ENCODE measurements around the gene FIG4. TPM values are rescaled to one million over a fixed set of nuclear protein-coding genes. Genes with fewer than 3 reads are reported as not detected.

Gene FIG4
- total RNA-seq, 1 donor from 2014 or later: 15.4 TPM

DNA sequence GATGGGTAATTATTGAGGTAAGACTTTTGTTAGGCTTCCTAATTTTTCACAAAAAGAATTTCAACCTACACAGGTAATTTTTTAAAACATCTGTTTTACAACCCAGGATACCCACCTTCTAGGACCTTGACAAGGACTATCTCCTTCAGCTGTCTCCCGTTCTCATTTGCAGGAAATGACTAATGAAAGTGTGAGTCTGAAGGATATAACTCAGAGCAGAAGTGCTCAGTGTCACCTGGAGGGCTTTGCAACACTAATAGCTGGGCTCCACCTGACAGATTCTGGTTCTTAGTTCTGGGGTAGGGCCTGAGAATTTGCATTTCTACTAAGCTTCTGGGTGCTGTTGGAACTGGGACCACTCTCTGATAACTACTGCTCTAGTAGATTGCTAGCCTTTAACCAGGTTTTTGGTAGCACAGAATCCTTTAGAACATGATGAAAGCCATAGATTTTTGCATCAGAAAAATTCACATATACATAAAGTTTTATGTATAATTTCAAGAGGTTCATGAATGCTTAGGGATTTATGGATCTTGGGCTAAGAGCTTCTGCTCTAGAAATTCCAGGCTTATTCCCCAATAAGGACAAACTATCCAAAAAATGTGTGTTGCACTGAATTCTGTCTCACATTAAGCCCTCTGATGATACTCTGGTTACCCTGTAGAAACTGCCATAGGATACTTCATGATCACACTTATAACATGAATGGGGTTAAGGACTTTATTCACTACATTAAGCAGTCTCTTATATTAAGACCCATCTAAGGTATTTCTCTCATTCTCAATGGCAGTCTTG, 30.4 kb upstream of the FIG4 start:
- Mint-ChIP-seq H3K4me1 (ENCODE audit: low read depth, unreplicated experiment) (no peaks in the 10 kb centered on the region), H3K27ac (ENCODE audit: unreplicated experiment) (no peak overlapping the region), H3K9me3 (ENCODE audit: unreplicated experiment) (no peaks in the 10 kb centered on the region), H3K36me3 (ENCODE audit: unreplicated experiment) (no peaks in the 10 kb centered on the region), H3K4me3 (ENCODE audit: unreplicated experiment) (no peak overlapping the region), H3K27me3 (ENCODE audit: unreplicated experiment) (no peaks in the 10 kb centered on the region)
- TF ChIP-seq, protein P1, sequence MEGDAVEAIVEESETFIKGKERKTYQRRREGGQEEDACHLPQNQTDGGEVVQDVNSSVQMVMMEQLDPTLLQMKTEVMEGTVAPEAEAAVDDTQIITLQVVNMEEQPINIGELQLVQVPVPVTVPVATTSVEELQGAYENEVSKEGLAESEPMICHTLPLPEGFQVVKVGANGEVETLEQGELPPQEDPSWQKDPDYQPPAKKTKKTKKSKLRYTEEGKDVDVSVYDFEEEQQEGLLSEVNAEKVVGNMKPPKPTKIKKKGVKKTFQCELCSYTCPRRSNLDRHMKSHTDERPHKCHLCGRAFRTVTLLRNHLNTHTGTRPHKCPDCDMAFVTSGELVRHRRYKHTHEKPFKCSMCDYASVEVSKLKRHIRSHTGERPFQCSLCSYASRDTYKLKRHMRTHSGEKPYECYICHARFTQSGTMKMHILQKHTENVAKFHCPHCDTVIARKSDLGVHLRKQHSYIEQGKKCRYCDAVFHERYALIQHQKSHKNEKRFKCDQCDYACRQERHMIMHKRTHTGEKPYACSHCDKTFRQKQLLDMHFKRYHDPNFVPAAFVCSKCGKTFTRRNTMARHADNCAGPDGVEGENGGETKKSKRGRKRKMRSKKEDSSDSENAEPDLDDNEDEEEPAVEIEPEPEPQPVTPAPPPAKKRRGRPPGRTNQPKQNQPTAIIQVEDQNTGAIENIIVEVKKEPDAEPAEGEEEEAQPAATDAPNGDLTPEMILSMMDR (IDR thresholded peaks at IDR 0.05; ENCODE audit: partially characterized antibody, unreplicated experiment): no peak
- DNase-seq: no peak

DNA sequence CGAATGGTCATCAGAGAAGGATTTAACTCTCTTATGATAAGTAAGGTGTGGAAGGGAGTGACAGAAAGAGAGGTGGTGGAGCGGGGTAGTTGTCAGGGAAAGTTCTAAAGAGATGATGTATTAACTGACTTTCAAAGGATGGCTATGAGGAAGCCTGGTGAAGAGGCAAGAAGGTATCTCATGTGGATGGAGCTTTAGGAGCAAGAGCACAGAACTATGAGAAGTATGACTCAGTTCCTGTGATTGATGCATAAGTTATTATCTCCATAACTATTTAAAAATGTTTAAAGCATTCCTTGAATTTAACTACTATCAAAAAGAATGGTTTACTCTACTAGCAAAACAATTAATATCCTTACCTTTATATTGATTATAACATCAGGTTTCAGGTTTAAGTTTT, 28.9 kb upstream of the FIG4 start:
- Mint-ChIP-seq H3K9me3 (ENCODE audit: unreplicated experiment) (no peaks in the 10 kb centered on the region), H3K27me3 (ENCODE audit: unreplicated experiment) (no peaks in the 10 kb centered on the region), H3K4me3 (ENCODE audit: unreplicated experiment) (no peak overlapping the region), H3K27ac (ENCODE audit: unreplicated experiment) (no peak overlapping the region), H3K36me3 (ENCODE audit: unreplicated experiment) (no peaks in the 10 kb centered on the region), H3K4me1 (ENCODE audit: low read depth, unreplicated experiment) (no peaks in the 10 kb centered on the region)
- TF ChIP-seq, protein P1 (IDR thresholded peaks at IDR 0.05; ENCODE audit: partially characterized antibody, unreplicated experiment): no peak
- no peak for DNase-seq

DNA sequence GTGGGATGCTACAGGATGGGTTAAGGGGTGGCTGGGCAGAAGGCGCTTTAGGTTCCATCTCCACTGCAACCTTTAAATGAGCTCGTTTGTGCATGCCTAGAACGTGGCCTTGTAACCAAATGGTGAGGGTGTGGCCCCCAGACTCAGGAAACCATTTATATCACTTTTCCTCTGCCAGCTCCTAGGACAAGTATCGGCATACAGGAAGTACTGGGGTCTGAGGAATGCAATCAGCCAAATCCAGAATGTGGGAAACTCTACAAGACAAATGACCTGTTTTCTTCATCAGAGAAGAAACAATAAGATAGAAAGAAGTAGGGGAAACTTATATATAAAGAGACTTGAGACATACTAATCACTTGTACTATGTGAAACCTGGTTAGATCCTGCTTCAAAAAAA, 21.3 kb upstream of the FIG4 start:
- TF ChIP-seq, protein P1 (IDR thresholded peaks at IDR 0.05; ENCODE audit: partially characterized antibody, unreplicated experiment): no peak
- Mint-ChIP-seq H3K4me1 (ENCODE audit: low read depth, unreplicated experiment) (no peaks in the 10 kb centered on the region), H3K4me3 (ENCODE audit: unreplicated experiment) (no peak overlapping the region), H3K27me3 (ENCODE audit: unreplicated experiment) (no peaks in the 10 kb centered on the region), H3K27ac (ENCODE audit: unreplicated experiment) (no peak overlapping the region), H3K36me3 (ENCODE audit: unreplicated experiment) (no peaks in the 10 kb centered on the region), H3K9me3 (ENCODE audit: unreplicated experiment) (peaks cover 2% of the 10 kb centered on the region)
- DNase-seq: no peak

DNA sequence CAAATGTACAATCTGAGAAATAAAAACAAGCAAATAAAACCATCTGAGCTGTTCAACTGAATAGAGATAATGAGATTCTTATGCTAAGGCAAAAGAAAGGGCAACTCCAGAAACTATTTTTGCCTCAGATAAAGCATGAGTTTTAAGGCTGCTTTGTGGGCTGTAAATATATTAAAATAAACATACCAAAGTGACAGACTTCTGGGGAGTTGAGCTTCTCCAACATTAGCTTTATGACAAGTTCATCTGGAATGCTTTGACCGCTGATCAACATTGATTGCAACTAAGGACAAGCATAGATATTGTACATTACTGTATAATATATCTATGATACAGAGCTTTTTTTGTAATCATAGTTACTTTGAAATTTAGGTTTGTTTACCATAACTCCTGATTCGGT, 19.4 kb upstream of the FIG4 start:
- TF ChIP-seq, protein P1 (IDR thresholded peaks at IDR 0.05; ENCODE audit: partially characterized antibody, unreplicated experiment): no peak
- no peaks in the 10 kb centered on the region for H3K4me1 Mint-ChIP-seq (ENCODE audit: low read depth, unreplicated experiment)
- DNase-seq: no peak
- H3K9me3 Mint-ChIP-seq (ENCODE audit: unreplicated experiment): peaks cover 2% of the 10 kb centered on the region
- no peak overlapping the region for H3K27ac Mint-ChIP-seq (ENCODE audit: unreplicated experiment)
- H3K27me3 Mint-ChIP-seq (ENCODE audit: unreplicated experiment): no peaks in the 10 kb centered on the region
- no peak overlapping the region for H3K4me3 Mint-ChIP-seq (ENCODE audit: unreplicated experiment)
- no peaks in the 10 kb centered on the region for H3K36me3 Mint-ChIP-seq (ENCODE audit: unreplicated experiment)

DNA sequence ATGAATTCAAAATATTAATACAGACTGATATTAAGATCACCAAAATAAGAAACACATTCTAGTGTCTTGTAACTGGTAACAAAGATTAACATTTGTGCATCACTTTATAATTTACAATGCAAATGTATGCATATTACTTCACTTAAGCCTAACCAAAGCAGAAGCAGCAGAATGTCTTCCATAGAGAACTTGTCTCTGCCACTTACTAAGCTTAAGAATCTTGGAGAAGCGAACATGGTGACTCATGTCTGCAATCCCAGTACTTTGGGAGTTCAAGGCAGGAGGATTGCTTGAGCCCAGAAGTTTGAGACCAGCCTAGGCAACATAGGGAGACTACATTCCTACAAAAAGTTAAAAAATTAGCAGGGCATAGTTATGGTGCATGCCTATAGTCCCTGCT, 18.9 kb upstream of the FIG4 start:
- DNase-seq: no peak
- Mint-ChIP-seq H3K4me3 (ENCODE audit: unreplicated experiment) (no peak overlapping the region), H3K9me3 (ENCODE audit: unreplicated experiment) (peaks cover 2% of the 10 kb centered on the region), H3K27me3 (ENCODE audit: unreplicated experiment) (no peaks in the 10 kb centered on the region), H3K4me1 (ENCODE audit: low read depth, unreplicated experiment) (no peaks in the 10 kb centered on the region), H3K27ac (ENCODE audit: unreplicated experiment) (no peak overlapping the region), H3K36me3 (ENCODE audit: unreplicated experiment) (no peaks in the 10 kb centered on the region)
- TF ChIP-seq, protein P1 (IDR thresholded peaks at IDR 0.05; ENCODE audit: partially characterized antibody, unreplicated experiment): no peak

Data from glutamatergic neuron (in vitro differentiated cells).